Nephron progenitor cell (in vitro differentiated cells): ENCODE results near the gene DENND6B.

Source experiments
- DNase-seq: peaks from one replicate; pipeline ENCODE4 v3.0.0; 2021
- H3K27ac Mint-ChIP-seq: 2 replicates; pipeline ENCODE4 v1.8.0; 2021; ENCODE audit warnings: mild to moderate bottlenecking, moderate library complexity, mixed read lengths
- H3K27me3 Mint-ChIP-seq: 2 replicates; pipeline ENCODE4 v1.8.0; 2021; ENCODE audit warnings: mild to moderate bottlenecking, low read depth, mixed read lengths; ENCODE audit not compliant: poor library complexity
- H3K36me3 Mint-ChIP-seq: 2 replicates; pipeline ENCODE4 v1.8.0; 2021; ENCODE audit warnings: low read depth, mixed read lengths
- H3K4me1 Mint-ChIP-seq: 2 replicates; pipeline ENCODE4 v1.8.0; 2021; ENCODE audit warnings: mixed read lengths
- H3K4me3 Mint-ChIP-seq: 2 replicates; pipeline ENCODE4 v1.8.0; 2021; ENCODE audit warnings: mild to moderate bottlenecking, moderate library complexity, mixed read lengths
- H3K9me3 Mint-ChIP-seq: 2 replicates; pipeline ENCODE4 v1.8.0; 2021; ENCODE audit warnings: mild to moderate bottlenecking, moderate library complexity, mixed read lengths
- CTCF ChIP-seq: fragments of 200-600 bp; sonication (generic); IDR thresholded peaks from 2 replicates; pipeline ENCODE4 v1.5.0; 2021; ENCODE audit warnings: antibody characterized with exemption

DENND6B gene

GRCh38 chr22:50287731-50288130 lies 39.1 kb downstream of the DENND6B start:
- Mint-ChIP-seq H3K9me3 (no peaks in the 10 kb centered on the region), H3K4me1 (peaks cover 3% of the 10 kb centered on the region), H3K27me3 (no peaks in the 10 kb centered on the region), H3K4me3 (no peak overlapping the region), H3K27ac (no peak overlapping the region), H3K36me3 (no peaks in the 10 kb centered on the region)
- no peak for TF ChIP-seq CTCF
- DNase-seq = no peak

- Mint-ChIP-seq H3K9me3 (no peaks in the 10 kb centered on the region), H3K4me1 (no peaks in the 10 kb centered on the region), H3K36me3 (no peaks in the 10 kb centered on the region), H3K4me3 (no peak overlapping the region), H3K27me3 (no peaks in the 10 kb centered on the region), H3K27ac (no peak overlapping the region)
- no peak for DNase-seq
- TF ChIP-seq CTCF = no peak
Observed at GRCh38 chr22:50286701-50287318, 40.0 kb downstream of the DENND6B start.

- H3K4me3 Mint-ChIP-seq = no peak overlapping the region
- no peak for DNase-seq
- no peaks in the 10 kb centered on the region for H3K27me3 Mint-ChIP-seq
- H3K27ac Mint-ChIP-seq = no peak overlapping the region
- H3K9me3 Mint-ChIP-seq = no peaks in the 10 kb centered on the region
- no peaks in the 10 kb centered on the region for H3K4me1 Mint-ChIP-seq
- no peaks in the 10 kb centered on the region for H3K36me3 Mint-ChIP-seq
- no peak for TF ChIP-seq CTCF
Observed at GRCh38 chr22:50286275-50286674, 40.5 kb downstream of the DENND6B start.

GRCh38 chr22:50285568-50286229 lies 41.1 kb downstream of the DENND6B start:
- no peak overlapping the region for H3K4me3 Mint-ChIP-seq
- H3K27ac Mint-ChIP-seq = no peak overlapping the region
- TF ChIP-seq CTCF = no peak
- DNase-seq = no peak
- H3K27me3 Mint-ChIP-seq = no peaks in the 10 kb centered on the region
- no peaks in the 10 kb centered on the region for H3K4me1 Mint-ChIP-seq
- H3K9me3 Mint-ChIP-seq = no peaks in the 10 kb centered on the region
- peaks cover 4% of the 10 kb centered on the region for H3K36me3 Mint-ChIP-seq

- peaks cover 6% of the 10 kb centered on the region for H3K36me3 Mint-ChIP-seq
- TF ChIP-seq CTCF = no peak
- no peak overlapping the region for H3K4me3 Mint-ChIP-seq
- no peak overlapping the region for H3K27ac Mint-ChIP-seq
- no peak for DNase-seq
- H3K27me3 Mint-ChIP-seq = no peaks in the 10 kb centered on the region
- no peaks in the 10 kb centered on the region for H3K9me3 Mint-ChIP-seq
- no peaks in the 10 kb centered on the region for H3K4me1 Mint-ChIP-seq
Observed at GRCh38 chr22:50284479-50284878, 42.3 kb downstream of the DENND6B start.

GRCh38 chr22:50283821-50284220 lies 43.0 kb downstream of the DENND6B start:
- Mint-ChIP-seq H3K27ac (no peak overlapping the region), H3K27me3 (no peaks in the 10 kb centered on the region), H3K4me1 (no peaks in the 10 kb centered on the region), H3K4me3 (no peak overlapping the region), H3K9me3 (no peaks in the 10 kb centered on the region), H3K36me3 (peaks cover 13% of the 10 kb centered on the region)
- no peak for TF ChIP-seq CTCF
- DNase-seq = no peak
